ENCODE results near the gene MAMSTR. TPM values are rescaled to one million over a fixed set of nuclear protein-coding genes. Genes with fewer than 3 reads are reported as not detected.
A peak's percentile ranks its signal among the peaks of the same experiment; 100 is the strongest.
"Not testable (repeated sequence)": the region's sequence is repeated elsewhere in the genome, so short reads cannot be mapped to it uniquely, and the experiment has no call there.

MAMSTR gene, protein sequence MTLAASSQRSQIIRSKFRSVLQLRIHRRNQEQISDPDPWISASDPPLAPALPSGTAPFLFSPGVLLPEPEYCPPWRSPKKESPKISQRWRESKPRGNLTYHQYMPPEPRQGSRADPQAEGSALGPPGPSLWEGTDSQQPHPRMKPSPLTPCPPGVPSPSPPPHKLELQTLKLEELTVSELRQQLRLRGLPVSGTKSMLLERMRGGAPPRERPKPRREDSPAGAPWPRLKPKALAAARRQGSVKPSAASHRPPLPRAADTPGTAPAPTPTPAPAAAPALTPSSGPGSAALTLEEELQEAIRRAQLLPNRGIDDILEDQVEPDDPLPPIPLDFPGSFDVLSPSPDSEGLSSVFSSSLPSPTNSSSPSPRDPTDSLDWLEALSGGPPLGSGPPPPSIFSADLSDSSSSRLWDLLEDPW
- under 1 TPM; 0.33 to 0.69 (median 0.51) TPM for total RNA-seq

DNA sequence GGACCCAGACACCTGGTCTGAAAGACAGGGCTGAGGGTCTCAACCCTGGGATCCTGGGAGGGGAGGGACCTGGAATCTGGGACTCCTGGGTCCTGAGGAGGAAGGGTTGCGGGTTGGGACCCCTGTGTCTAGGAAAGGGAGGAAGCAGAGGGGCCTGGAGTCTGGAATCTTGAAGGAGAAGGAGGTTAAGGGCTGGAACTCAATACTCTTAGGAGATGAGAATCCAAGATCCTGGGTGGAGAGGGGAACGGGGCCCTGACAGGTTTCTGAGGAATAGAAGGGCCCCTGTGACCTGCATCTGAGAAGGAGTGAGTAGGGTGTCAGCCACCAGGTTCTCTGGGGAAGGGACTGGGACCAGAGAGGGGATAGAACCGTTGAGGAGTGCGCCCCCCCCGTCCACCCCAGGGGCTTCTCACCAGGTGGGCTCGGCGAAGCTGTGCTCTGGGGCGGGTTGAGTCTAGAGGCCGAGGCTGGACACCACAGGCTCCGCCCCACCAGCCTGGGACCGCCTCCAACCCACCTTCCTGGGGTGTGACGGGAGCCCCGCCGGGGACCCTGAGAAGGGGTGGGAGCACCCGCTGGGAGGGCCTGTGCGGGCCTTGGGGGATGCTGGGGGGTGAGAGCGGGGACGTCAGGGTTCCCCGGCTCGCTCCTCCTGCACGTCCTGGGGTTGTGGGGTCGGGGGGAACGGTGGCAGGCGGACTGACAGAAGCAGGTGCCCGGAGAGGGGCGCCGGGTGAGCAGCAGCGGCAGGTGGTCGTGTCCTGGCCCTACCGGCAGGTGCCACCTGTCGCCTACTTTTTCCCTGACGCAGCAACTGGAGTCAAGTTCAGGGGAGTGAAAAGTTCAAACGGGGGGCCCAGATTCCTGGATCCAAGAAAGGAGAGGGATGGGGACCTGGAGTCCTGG is at the start of gene MAMSTR:
Gene MAMSTR, minus strand, starts transcription at position 463 of the 909 bp plus-strand sequence. CDS start 694 bp downstream, outside the sequence.
- no peak for ATAC-seq
- H3K4me3 Mint-ChIP-seq = peak within 1 kb of the TSS; percentile 87

DNA sequence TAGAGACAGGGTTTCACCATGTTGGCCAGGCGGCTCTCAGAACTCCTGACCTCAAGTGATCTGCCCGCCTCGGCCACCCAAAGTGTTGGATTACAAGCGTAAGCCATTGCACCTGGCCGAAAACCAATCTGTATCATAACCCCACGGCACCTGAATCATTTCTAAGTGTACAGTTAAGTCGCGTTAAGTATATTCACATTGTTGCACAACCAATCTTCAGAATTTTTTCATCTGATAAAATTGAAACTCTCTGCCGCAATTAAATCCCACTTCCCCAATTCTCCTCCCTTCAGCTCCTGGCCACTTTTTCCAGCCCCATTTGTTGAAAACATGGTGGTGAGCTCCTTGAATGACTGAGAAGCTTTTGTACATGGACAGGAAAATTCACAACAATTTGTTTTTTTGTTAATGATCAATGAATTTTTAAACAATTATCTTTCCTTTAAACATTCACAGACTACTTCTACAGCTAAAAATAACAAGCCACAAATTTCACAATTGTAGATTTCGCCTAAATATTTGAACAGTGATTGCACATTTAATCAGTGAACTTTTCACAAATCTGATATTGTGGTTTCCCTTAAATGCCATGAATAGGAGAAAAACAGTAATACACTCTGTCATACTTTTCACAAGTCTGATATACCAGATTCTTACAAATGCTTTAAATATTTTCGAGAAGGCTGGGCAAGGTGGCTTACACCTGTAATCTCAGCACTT is 49.6 kb upstream of the MAMSTR start:
- H3K4me1 Mint-ChIP-seq (ENCODE audit: low read depth) = no peaks in the 10 kb centered on the region
- H3K36me3 Mint-ChIP-seq (ENCODE audit: insufficient read depth) = no peaks in the 10 kb centered on the region
- peaks cover 15% of the 10 kb centered on the region for H3K27me3 Mint-ChIP-seq (ENCODE audit: low read depth)
- no peaks in the 10 kb centered on the region for H3K9me3 Mint-ChIP-seq
- ATAC-seq = no peak
- DNase-seq = no peak
- H3K4me3 Mint-ChIP-seq = no peak overlapping the region

More for the DNA sequence above, at the start of gene MAMSTR:
- DNase-seq = no peak
- H3K9me3 Mint-ChIP-seq = no peaks in the 10 kb centered on the region
- H3K4me1 Mint-ChIP-seq (ENCODE audit: low read depth) = peaks cover 12% of the 10 kb centered on the region
- H3K27me3 Mint-ChIP-seq (ENCODE audit: low read depth) = no peaks in the 10 kb centered on the region
- no peaks in the 10 kb centered on the region for H3K36me3 Mint-ChIP-seq (ENCODE audit: insufficient read depth)

GRCh38 chr19:48768171-48768753 is 48.7 kb upstream of the MAMSTR start:
- not testable (repeated sequence) for H3K36me3 Mint-ChIP-seq (ENCODE audit: insufficient read depth); ATAC-seq; DNase-seq; H3K4me3 Mint-ChIP-seq; H3K4me1 Mint-ChIP-seq (ENCODE audit: low read depth); H3K9me3 Mint-ChIP-seq
- peaks cover 15% of the 10 kb centered on the region for H3K27me3 Mint-ChIP-seq (ENCODE audit: low read depth)

DNA sequence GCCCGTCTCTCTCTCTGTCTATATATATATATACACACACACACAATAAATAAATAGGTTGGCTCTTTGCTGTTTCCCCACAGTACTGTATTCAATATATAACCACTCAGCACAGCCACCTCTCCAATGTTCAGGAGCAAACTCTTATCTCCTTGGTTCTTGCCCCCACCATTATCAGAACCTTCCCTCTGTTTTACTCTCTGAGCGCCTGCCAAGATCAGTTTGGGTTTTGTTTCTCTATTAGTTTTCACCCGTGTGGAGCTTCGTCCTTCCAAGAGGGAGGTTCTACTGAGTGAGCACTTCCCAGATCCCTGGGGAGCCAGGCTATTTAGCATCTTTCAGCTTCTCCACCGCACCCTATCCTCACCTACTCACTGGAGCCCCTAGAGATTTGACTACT is 46.3 kb upstream of the MAMSTR start:
- H3K27me3 Mint-ChIP-seq (ENCODE audit: low read depth) = peaks cover 12% of the 10 kb centered on the region
- DNase-seq; ATAC-seq; H3K4me3 Mint-ChIP-seq; H3K9me3 Mint-ChIP-seq; H3K36me3 Mint-ChIP-seq (ENCODE audit: insufficient read depth); H3K4me1 Mint-ChIP-seq (ENCODE audit: low read depth): not testable (repeated sequence)

- Mint-ChIP-seq H3K27me3 (ENCODE audit: low read depth) (peaks cover 10% of the 10 kb centered on the region), H3K9me3 (no peaks in the 10 kb centered on the region), H3K4me3 (no peak overlapping the region), H3K36me3 (ENCODE audit: insufficient read depth) (no peaks in the 10 kb centered on the region), H3K4me1 (ENCODE audit: low read depth) (peaks cover 4% of the 10 kb centered on the region)
- DNase-seq = no peak
- peak in 1 of 2 donors; percentile 48 for ATAC-seq
These were observed 41.1 kb upstream of the MAMSTR start for GRCh38 chr19:48760504-48761205.

- Mint-ChIP-seq H3K27me3 (ENCODE audit: low read depth) (peaks cover 25% of the 10 kb centered on the region), H3K36me3 (ENCODE audit: insufficient read depth) (no peaks in the 10 kb centered on the region), H3K4me1 (ENCODE audit: low read depth) (peaks cover 10% of the 10 kb centered on the region), H3K9me3 (no peaks in the 10 kb centered on the region), H3K4me3 (no peak overlapping the region)
- no peak for DNase-seq
- no peak for ATAC-seq
These were observed 38.2 kb upstream of the MAMSTR start for GRCh38 chr19:48757741-48758144.

DNA sequence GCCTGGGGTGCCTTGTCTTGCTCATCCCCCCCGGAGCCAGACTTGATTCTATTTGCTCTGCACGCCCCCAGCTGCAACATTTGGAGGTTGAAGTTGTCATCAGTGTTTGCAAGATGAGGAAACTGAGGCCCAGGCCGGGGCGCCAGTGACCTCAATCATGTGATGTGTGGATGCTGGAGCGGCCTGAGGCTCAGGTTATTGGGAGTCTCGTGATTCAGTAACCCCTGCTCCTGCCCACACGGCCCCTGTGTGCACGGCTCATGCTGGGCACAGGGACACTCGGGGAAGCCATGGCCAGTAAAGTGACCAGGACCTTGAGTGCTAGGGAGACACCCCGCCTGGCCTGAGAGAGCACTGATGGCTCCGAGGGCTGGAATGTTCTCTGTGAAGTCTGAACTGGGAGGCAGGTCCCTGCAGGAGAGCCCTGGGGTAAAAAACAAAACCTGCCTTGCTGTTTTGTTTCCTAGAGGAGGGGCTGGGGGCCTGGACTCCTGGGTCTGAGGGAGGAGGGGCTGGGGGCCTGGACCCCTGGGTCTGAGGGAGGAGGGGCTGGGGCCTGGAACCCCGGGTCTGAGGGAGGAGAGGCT is 37.7 kb upstream of the MAMSTR start:
- Mint-ChIP-seq H3K4me1 (ENCODE audit: low read depth) (peaks cover 12% of the 10 kb centered on the region), H3K9me3 (no peaks in the 10 kb centered on the region)

GRCh38 chr19:48756686-48757085 is 37.2 kb upstream of the MAMSTR start:
- Mint-ChIP-seq H3K27me3 (ENCODE audit: low read depth) (peaks cover 25% of the 10 kb centered on the region), H3K9me3 (no peaks in the 10 kb centered on the region), H3K4me1 (ENCODE audit: low read depth) (peaks cover 14% of the 10 kb centered on the region), H3K36me3 (ENCODE audit: insufficient read depth) (no peaks in the 10 kb centered on the region), H3K4me3 (no peak overlapping the region)
- no peak for DNase-seq
- no peak for ATAC-seq

More for the DNA sequence above, 37.7 kb upstream of the MAMSTR start:
- Mint-ChIP-seq H3K27me3 (ENCODE audit: low read depth) (peaks cover 23% of the 10 kb centered on the region), H3K4me3 (no peak overlapping the region), H3K36me3 (ENCODE audit: insufficient read depth) (no peaks in the 10 kb centered on the region)
- ATAC-seq (no peak), DNase-seq (no peak)

DNA sequence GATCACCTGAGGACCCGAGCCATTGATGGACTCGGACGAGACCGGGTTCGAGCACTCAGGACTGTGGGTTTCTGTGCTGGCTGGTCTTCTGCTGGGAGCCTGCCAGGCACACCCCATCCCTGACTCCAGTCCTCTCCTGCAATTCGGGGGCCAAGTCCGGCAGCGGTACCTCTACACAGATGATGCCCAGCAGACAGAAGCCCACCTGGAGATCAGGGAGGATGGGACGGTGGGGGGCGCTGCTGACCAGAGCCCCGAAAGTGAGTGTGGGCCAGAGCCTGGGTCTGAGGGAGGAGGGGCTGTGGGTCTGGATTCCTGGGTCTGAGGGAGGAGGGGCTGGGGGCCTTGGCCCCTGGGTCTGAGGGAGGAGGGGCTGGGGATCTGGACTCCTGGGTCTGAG is 36.7 kb upstream of the MAMSTR start:
- no peak for DNase-seq
- ATAC-seq = no peak
- Mint-ChIP-seq H3K9me3 (no peaks in the 10 kb centered on the region), H3K36me3 (ENCODE audit: insufficient read depth) (no peaks in the 10 kb centered on the region), H3K4me1 (ENCODE audit: low read depth) (peaks cover 15% of the 10 kb centered on the region), H3K27me3 (ENCODE audit: low read depth) (peaks cover 27% of the 10 kb centered on the region), H3K4me3 (no peak overlapping the region)

DNA sequence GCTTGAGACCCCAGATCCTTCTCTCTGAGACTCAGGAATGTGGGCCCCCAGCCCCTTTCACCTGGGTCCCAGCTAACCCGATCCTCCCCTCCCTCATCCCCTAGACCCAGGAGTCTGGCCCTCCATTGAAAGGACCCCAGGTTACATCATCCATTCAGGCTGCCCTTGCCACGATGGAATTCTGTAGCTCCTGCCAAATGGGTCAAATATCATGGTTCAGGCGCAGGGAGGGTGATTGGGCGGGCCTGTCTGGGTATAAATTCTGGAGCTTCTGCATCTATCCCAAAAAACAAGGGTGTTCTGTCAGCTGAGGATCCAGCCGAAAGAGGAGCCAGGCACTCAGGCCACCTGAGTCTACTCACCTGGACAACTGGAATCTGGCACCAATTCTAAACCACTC is 36.3 kb upstream of the MAMSTR start:
- no peaks in the 10 kb centered on the region for H3K9me3 Mint-ChIP-seq
- no peaks in the 10 kb centered on the region for H3K36me3 Mint-ChIP-seq (ENCODE audit: insufficient read depth)
- H3K27me3 Mint-ChIP-seq (ENCODE audit: low read depth) = peaks cover 31% of the 10 kb centered on the region
- no peak for ATAC-seq
- H3K4me3 Mint-ChIP-seq = no peak overlapping the region
- H3K4me1 Mint-ChIP-seq (ENCODE audit: low read depth) = peaks cover 18% of the 10 kb centered on the region
- DNase-seq = no peak

- no peak within 1 kb of the TSS for H3K4me3 Mint-ChIP-seq
- peaks cover 31% of the 10 kb centered on the region for H3K27me3 Mint-ChIP-seq (ENCODE audit: low read depth)
- no peaks in the 10 kb centered on the region for H3K36me3 Mint-ChIP-seq (ENCODE audit: insufficient read depth)
- DNase-seq = no peak
- peaks cover 14% of the 10 kb centered on the region for H3K4me1 Mint-ChIP-seq (ENCODE audit: low read depth)
- no peaks in the 10 kb centered on the region for H3K9me3 Mint-ChIP-seq
- ATAC-seq = no peak
These were observed 35.6 kb upstream of the MAMSTR start, which contains the start of gene FGF21 for GRCh38 chr19:48755084-48755641. FGF21 (plus strand) TSS chr19:48755524; CDS start chr19:48756237, 713 bp downstream.

DNA sequence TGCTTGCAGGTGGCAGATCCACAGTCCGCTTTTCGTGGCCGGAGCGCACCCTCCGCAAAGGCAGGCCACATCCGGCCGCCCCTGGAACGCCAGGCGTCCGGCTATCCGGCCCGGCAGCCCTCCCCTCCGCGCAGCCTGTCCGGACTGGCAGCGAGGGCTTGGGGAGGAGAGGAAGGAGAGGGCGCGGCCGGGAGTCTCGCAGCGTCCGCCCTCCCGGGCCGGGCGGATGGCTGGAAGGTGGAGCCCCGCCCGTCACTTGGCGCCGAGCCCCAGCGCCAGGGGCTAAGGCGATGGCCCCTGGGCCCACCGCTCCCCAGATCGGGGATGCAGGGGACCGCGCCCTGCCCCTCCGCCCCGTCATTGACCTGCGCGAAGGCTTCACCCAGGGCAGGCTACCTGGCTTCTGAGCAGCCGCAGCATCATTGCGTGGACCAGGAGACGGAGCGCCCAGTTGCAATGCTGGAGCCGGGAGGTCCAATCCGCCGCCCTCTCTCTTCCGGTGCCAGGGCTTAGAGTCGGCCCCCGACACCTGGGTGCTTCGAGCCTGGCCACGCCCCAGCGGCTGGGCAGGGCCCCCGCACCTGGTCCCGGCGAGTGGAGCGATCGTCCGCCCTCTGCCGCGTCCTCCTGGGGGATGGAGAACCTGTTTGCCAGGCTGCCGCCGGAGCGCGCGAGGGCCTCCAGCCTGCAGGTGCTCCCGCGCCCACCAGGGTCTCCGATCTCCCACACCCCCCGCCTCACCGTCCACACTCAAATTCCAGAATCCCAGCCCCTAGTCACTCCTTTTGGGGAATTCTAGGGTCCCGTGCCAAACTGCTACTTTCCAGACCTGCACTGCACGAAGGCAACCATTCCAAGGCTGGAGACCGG is 33.2 kb upstream of the MAMSTR start, which contains the start of gene FUT1:
Gene FUT1, minus strand, starts transcription at position 146 of the 870 bp plus-strand sequence. CDS start 1,360 bp downstream, outside the sequence.
- Mint-ChIP-seq H3K9me3 (no peaks in the 10 kb centered on the region), H3K4me1 (ENCODE audit: low read depth) (peaks cover 14% of the 10 kb centered on the region), H3K27me3 (ENCODE audit: low read depth) (peaks cover 31% of the 10 kb centered on the region), H3K4me3 (peak within 1 kb of the TSS; percentile 75), H3K36me3 (ENCODE audit: insufficient read depth) (no peaks in the 10 kb centered on the region)
- ATAC-seq = peak; percentile 75 to 84
- DNase-seq = no peak
